ENCODE measurements around the gene PPARGC1A.

PPARGC1A gene

DNA sequence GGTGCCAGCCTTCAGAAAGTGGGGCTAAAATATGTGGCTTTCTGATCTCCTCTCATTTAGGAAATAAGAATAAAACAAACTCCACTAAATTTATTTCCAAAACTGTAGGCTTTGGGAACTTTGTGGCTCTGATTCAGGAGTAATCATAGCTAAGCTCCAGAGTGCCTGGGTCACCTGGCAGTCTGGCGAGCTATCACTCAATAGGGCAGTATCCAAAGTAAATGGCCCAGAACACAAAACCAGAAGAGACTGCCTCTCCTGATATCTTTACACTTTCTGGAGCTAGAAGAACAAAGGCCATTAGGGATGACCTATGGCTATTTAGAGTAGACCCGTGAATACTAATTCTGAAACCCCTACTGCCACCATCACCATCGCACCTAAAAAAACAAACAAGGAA, 17.0 kb upstream of the PPARGC1A start:
- DNase-seq (ENCODE audit: low spot score) = no peak

DNA sequence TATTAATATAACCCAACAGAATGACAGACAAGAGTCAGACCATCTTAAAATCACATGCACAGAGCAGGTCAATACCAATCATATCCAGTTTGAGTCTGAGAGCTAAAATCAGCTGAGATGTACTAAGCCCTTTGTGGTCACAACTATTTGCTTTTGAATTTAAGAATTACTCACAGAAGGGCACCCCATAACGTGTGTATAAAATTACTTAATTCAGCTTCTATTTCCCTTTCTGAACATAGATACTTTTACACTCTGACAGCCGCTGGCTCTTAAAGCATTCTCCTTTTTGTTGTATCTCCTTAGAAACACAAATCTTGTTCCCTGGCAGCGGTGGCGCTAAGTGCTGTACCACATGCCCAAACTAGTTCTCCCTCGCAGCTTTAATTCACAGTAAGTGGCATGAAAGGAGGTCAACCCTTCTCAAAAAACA, 14.8 kb upstream of the PPARGC1A start:
- no peak for DNase-seq (ENCODE audit: low spot score)

DNA sequence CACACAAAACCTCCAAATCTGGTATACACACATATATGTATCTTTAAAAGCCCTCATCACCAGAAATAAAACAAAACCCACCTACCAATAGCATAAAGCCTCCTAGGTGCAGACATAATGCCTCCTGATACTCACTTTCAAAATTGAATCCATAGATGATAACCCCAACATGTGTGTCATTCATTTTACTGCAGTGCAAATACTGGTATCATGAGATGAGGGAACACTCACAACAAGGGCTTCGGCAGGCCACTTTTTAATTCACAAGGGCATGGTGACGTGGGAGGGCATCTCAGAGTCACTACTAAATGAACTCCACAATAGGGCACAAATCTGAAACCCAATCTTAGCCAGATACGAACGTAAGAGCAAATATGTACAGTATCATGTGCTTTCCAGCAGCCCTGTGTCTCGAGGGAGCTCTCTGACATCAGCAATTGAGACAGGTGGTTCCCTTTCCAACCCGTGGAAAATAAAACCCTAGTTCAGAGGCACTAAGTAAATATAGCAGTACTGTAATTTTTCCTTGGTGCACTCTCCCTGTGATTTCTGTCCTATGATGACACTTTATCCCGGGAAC, 14.1 kb upstream of the PPARGC1A start:
- no peak for DNase-seq (ENCODE audit: low spot score)

DNA sequence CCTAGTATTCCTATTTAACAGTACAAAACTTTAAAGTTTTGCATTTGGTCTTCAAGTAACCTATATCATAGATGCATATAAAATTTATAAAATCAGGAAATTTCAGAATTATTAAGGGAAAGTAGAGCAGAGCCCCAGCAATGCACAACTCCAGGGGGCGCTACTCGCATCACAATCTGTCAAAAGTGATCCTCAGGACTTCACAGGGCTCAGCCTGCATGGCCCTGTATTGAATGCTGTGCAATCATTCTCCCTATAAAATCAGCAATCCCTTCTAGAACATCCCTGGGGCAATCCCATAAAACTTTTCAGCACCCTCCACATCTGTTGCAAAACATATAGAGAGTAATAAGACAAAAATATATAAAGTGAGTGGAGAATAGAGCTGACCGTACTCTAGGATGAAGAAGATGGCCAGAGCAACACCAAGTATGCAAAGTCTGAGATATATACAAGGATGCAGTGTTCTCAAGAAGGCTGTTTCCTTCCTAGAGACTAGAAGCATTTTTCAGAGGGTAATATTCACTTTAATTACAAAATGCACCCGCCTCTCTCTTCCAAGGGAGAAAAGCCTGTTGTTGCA, 12.5 kb upstream of the PPARGC1A start:
- DNase-seq (ENCODE audit: low spot score) = no peak

DNA sequence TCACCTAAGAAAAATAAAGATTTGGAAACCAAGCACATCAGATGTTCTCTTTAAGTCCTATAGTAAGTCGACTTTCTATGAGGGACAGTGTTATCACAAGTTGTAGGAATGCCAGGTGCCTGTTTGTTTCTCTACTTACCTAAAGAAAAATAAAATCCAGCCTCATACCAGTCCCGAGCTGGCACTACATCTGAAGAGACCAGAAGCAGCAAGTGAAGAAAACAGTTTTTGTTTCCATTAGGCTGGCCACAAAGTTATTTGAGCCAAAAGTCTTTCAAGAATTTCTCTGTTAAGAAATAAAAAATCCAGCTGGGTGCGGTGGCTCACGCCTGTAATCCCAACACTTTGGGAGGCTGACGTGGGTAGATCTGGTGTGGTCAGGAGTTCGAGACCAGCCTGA, 10.8 kb upstream of the PPARGC1A start:
- no peak for DNase-seq (ENCODE audit: low spot score)

DNA sequence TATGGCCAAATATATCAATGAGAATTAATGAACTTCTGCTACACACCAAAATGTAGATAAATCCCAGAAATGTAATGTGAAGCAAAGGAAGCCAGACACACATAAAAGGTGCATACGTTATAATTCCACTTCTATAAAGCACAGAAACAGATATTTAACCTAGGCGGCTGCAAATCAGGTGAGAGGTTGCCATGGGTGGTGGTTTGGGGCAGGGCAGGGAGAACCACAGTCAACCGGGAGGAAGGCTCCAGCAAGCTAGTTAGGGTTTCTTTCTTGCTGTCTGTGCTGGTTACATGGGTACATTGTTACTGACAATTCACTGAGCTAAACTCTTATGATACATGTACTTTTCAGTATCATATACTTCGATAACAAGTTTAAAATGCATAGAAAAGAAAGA, 9.7 kb upstream of the PPARGC1A start:
- DNase-seq (ENCODE audit: low spot score) = no peak

DNA sequence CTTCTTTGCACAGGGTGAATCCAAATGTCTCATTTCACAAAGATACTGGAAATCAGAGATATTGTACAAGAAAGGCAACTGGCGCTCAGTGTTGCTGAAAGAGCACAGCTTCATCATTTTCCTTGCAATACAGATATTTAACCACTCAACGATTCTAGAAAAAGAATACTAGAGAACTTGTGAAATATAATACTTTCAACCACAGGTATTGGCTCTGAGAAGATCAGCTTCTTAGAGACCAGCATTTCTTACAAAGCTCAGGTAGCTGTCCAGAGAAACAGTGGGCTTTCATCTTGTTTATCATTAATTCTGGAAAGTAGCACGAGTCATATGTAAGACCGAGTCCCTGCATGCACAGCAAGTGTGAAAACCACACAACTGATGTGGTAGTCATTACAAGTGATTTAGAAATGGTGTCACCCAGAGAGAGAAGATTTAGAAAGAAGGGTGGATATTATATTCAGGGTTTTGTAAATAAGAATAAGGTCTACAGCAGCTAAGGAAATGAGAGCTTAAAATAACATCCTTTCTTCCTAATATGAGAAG, 7.8 kb upstream of the PPARGC1A start:
- DNase-seq (ENCODE audit: low spot score) = no peak

DNA sequence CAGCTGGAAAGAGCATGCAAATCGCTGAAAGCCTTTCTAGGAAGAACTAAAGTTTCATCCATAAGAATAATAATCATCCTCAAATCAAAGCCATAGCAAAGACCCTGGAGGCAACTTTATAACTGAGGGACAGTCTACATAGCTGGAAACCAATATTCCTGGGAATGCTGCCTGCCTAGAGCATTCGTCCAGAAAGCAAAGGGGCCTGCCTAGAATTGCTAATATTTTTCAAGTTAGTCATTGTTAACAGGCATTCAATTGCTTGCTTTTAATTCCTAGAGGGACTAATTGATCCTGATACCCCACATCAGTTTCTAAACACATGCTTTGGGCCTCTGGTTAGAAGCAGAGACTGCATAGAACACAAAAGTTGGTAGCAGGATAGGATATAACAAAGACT, 4.2 kb upstream of the PPARGC1A start:
- DNase-seq (ENCODE audit: low spot score) = no peak

DNA sequence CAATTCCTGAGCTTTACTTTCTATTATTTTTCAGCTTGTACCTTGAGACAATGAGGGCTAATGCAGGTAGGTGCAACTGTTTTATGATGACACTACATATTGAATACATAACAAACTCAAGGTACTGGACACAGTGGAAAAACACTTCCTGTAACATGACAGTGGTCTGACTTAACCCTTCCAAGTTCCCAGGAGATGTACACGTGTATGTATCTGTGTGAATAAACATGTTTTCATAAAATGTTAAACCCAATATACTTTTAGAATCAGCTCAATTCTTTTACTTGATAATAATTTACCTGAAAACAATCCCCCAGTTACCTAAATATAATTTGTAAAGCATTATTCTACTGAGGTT, 1.2 kb upstream of the PPARGC1A start:
- no peak for DNase-seq (ENCODE audit: low spot score)

DNA sequence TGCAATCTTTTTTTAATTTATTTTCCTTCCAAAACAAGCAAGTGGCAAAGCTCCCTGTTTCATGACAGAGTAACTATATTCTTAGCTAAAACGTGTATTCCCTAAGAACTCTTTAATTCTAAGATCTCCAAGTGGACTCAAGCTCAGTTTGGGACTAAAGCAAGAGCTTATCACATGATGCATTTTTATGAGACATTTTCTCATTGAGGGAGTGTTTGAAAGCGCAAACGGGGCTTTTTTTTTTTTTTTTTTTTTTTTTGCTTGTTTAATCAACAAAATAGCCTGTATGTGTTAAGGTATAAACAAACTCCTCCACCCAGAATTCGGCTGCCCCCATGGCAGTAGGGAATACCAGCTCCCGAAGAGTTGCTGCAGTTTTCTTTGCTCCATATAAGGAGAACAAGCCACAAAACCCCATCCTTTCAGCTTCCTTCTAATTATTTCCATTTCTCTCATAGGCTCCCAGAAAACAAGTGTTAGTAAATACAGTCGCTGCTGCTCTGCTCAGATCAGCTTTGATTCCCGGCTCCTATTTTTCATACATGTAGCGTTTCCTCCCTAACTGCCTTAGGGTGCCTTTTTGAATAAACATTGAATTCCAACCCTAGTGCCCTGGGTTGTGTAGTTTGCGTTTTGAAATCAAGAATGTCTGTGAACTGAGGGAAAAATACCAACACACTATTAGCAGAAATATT, 669 bp upstream of the PPARGC1A start:
- no peak for DNase-seq (ENCODE audit: low spot score)

DNA sequence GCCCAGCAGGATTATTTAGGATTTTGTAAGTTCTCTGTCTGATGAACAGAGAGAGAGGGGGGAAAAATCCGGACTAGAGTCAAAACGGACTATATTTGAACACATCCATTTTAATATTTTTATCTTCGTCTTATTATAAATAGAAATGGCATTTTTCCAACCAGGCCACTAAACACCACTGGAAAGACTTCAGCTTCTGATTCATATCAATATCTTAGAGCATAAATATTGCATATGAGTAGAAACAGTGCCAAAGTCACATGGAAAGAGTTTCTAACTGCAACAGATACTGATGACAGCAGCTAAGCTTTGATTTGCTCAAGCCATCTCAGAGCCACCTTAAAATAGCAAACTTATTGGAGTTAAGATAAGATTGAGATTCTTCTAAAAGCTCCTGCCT, 456 bp downstream of the PPARGC1A start:
- DNase-seq (ENCODE audit: low spot score) = no peak

DNA sequence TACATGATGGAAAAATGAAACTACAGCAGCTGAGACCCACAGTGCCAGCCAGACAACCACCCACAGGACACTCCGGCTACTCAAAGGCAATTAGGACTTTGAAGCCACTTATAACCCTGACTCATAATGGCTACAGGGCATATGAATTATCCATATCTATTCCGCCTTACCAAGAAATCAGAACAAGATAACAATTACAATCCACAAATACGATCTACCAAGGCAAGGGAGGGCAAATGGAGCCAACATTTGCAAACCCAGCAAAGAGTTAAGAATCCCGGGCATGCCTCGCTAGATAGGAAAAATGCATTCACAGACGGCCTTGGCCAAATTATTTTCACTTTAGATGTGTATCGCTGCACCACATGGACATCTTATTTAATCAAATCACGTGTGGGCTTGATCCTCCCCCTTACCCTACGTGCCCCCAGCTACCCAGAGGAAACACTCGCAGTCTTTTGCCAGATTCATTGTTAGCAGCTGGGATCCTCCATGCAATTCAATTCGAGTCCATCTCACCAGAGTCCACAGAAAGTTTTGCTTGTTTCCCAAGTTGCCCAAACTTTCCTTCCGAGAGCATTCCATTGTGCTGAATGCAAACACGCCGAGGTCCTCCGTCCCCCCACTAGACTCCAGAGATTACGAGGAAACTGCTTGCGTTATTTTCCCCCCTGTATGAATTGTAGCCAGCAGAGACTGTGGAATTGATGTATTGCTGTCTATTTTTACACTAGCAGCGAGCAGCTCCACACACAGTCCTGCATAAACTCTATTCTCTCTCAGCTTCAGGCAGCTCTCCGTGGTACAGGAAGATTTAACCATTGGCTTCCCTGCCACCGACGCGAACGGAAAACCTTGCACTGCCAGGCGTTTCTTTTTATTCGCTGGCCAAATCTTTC, 1.2 kb downstream of the PPARGC1A start:
- DNase-seq (ENCODE audit: low spot score) = no peak

DNA sequence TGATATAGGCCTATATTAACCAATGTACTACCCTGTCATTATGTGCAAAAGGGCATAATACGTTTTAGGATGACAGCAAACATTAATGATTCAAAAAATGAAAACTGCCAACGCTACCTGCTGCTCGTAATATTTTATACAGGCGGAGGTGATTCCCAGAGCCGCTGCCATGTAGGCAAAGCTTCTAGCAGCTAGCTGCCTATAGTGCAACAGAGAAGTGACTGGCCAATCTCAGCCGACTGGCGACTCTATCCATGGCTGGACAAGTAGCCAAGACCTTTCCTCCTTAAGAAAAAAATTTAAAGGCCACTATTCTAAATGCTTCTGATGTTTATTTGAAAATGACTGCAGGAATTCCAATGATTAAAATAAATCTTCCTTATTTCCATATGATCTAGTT, 1.9 kb downstream of the PPARGC1A start:
- DNase-seq (ENCODE audit: low spot score) = no peak

DNA sequence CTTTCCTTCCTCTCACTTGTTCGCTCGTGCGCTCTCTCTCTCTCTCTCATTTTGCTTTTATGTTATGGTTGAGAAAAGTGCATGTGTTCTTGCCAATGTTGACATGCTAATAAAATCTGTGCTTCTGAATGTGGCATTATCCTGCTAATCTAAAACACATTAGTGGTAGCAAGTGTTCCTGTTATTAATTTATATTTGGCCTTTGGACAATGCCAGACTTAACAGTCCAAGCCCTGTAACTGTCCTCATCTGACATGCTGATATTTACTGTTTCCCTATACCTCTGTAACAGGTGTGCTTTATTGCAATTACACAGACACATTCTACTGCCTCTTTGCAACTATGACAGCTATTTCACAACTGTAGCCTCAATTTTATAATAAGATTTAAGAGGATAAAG, 2.7 kb downstream of the PPARGC1A start:
- DNase-seq (ENCODE audit: low spot score) = no peak

DNA sequence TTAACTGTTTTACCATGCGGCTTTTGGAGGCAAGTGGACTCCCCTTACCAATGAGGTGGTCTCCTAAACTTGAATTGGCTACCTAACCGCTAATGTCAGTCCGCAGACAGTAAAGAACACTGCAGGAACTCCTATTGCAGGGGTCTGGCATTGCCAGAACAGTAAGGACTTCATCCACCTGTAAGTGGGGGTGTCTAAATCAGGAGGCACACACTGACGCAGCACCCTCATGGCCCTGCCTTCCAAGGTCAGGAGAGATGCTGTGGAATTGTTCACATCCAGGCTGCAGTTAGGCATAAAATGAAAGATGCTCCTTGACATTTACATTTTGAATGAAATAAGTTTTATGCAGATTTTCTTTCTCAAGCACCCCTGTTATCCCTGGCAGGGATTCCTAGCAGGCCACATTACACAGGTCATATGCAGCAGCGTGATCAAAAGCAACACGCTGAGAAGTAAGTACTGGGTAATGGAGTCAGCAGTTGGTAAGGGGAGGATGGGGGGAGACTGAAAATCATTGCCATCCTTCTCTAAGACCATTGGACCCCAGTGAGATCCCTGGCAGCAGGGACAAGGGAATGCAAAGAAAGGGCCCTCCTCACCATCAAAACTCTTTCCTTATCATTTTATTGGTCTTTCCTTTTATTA, 3.8 kb downstream of the PPARGC1A start:
- DNase-seq (ENCODE audit: low spot score) = no peak

DNA sequence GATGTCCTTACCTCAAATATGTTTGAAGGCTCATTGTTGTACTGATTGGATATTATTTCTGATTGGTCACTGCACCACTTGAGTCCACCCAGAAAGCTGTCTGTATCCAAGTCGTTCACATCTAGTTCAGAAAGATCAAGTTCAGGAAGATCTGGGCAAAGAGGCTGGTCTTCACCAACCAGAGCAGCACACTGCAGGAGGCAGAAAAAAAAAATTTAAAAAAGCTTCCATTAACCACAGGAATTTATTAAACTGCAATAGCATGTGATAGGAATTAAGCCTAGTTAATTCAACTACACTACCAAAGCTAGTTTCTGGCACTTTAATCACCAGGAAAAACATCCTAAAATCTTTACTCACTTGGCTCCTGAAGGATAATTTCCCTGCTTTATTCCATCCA, 5.1 kb downstream of the PPARGC1A start:
- no peak for DNase-seq (ENCODE audit: low spot score)

DNA sequence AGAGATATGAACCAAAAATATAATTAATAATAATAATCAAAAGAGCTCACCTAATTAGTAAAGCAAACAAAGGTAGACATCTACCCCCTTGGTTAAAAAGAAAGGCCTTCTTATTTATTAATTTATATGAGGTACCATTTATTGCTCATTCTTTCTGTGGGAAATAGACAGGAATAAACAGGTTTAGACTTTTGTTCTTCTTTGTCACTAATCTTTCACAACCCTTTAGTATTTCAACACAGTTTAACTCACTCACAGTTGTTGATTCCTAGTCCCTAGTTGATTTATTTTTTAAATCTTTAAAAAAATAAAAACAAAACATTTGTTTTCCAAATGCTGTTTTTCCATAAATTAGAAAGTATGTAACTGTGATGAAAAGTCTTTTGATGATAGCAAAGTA, 5.6 kb downstream of the PPARGC1A start:
- no peak for DNase-seq (ENCODE audit: low spot score)

DNA sequence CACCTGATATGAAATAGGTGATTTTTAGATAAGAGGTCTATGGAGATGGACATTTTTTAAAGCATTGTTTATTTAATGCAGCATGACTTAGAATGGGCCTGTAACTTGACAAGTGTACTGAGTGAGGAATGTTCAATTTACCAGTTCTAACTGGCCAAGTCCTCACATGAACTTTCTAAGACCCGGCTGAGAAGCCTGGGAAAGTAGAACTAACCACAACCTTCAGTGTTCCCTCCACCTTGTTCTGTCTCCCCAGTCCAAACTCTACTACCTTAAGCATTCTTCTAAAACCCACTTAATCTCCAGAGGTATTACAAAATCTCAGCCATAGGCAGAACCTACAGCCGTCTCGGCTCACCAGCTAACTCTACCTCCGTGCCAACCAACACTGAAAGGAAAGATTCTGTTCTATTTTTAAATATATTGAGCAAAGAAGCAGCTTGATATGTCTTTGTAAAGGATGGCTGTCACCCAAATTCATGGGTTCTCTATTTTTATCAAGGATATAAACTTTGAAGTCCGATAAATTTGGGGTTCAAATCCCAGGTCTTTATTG, 6.8 kb downstream of the PPARGC1A start:
- no peak for DNase-seq (ENCODE audit: low spot score)

DNA sequence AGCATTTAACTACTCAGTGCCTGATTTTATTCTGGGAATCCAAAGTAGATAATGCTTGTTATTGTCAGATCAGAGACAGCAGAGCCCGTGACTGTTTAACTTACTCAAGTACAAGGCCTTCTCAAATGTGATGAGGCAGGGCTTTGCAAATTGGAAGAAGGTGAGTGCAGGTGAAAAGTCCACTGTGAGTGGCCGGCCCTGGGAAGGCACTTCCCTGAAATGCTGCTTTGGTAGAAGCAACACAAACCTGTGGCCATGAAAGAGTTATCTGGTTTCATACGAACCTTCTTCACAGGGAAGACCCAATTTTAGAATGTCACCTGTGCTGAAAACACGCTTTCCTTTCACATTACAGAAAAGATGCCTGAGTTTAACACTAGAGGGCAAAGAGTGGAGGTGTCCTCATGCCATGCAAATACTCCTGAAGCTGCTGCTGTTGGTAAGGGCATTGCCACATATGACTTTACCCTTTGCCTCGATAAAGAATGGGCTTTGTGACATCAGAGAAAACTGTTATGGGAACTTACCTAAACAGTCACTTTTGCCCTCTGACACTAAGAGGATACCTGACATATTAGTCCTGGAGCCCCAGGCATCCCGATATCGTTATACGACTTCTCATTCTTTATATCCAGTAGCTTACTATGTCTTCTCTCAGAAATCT, 8.0 kb downstream of the PPARGC1A start:
- DNase-seq (ENCODE audit: low spot score) = no peak

DNA sequence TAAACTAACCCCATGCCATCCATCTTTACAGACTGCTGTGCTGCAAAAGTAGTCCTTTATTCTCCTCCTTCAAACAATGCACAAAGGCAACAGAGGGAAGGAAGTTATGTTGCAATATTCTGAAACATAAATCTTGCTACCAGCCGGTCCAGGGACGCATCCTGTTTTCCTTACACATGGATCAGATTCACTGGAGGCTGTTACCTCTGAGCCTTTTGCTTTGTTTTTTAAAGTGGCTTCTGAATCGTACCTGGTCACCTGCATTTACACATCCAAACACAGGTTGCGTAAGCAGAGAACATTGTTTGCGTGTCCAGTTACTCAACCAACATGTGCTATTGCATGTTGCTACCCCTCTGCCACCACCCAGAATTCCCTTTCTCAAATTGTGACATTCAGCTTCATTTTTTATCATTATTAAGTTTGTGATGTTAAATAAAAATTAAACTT, 8.8 kb downstream of the PPARGC1A start:
- no peak for DNase-seq (ENCODE audit: low spot score)

Measured in CD4-positive, alpha-beta T cell treated with Interleukin-15 for 4 hours (primary cell).